ENCODE results near the gene TMEM98.
"Not testable (repeated sequence)": the region's sequence is repeated elsewhere in the genome, so short reads cannot be mapped to it uniquely, and the experiment has no call there.

The TMEM98 gene, protein sequence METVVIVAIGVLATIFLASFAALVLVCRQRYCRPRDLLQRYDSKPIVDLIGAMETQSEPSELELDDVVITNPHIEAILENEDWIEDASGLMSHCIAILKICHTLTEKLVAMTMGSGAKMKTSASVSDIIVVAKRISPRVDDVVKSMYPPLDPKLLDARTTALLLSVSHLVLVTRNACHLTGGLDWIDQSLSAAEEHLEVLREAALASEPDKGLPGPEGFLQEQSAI

GRCh38 chr17:32927724-32928585 lies at the start of gene TMEM98:
TMEM98 (plus strand) TSS chr17:32928153; CDS start chr17:32931529, 3,376 bp downstream.
- Mint-ChIP-seq H3K36me3 (ENCODE audit: low read depth) (no peaks in the 10 kb centered on the region), H3K9me3 (no peaks in the 10 kb centered on the region), H3K27ac (no peak within 1 kb of the TSS)

GRCh38 chr17:32878211-32878610 lies 49.7 kb upstream of the TMEM98 start:
- Mint-ChIP-seq H3K4me3 (no peak overlapping the region), H3K4me1 (ENCODE audit: low read depth) (peaks cover 34% of the 10 kb centered on the region), H3K36me3 (ENCODE audit: low read depth) (no peaks in the 10 kb centered on the region), H3K9me3 (no peaks in the 10 kb centered on the region), H3K27me3 (peaks cover 20% of the 10 kb centered on the region), H3K27ac (no peak overlapping the region)

More at GRCh38 chr17:32927724-32928585, at the start of gene TMEM98:
- Mint-ChIP-seq H3K27me3 (peaks cover 25% of the 10 kb centered on the region), H3K4me3 (peak within 1 kb of the TSS; percentile 58), H3K4me1 (ENCODE audit: low read depth) (no peaks in the 10 kb centered on the region)

DNA sequence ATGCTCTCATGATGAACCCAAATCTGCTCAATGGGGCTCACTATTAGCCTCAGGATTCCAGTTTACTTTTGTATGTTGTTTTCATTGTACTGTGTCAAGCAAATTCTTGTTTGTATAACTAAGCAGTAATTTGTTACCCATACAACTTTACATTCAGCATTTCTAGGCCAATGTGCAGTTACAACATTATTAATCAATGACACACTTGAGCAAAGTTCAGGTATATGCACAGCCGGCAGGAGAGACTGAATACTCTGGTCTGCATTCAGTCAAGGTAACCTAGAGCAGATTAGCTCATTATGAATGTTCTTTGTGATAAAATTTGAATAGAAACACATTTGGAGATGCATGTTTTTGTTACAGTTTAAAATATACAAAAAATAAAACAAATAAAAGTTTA lies 48.8 kb upstream of the TMEM98 start:
- H3K4me1 Mint-ChIP-seq (ENCODE audit: low read depth) = peaks cover 36% of the 10 kb centered on the region
- H3K36me3 Mint-ChIP-seq (ENCODE audit: low read depth) = no peaks in the 10 kb centered on the region
- H3K27me3 Mint-ChIP-seq = peaks cover 24% of the 10 kb centered on the region
- H3K9me3 Mint-ChIP-seq = no peaks in the 10 kb centered on the region
- no peak overlapping the region for H3K27ac Mint-ChIP-seq
- H3K4me3 Mint-ChIP-seq = no peak overlapping the region

GRCh38 chr17:32880671-32881453 lies 47.1 kb upstream of the TMEM98 start:
- no peak overlapping the region for H3K4me3 Mint-ChIP-seq
- peaks cover 30% of the 10 kb centered on the region for H3K27me3 Mint-ChIP-seq
- H3K9me3 Mint-ChIP-seq = no peaks in the 10 kb centered on the region
- H3K27ac Mint-ChIP-seq = no peak overlapping the region
- peaks cover 31% of the 10 kb centered on the region for H3K4me1 Mint-ChIP-seq (ENCODE audit: low read depth)
- H3K36me3 Mint-ChIP-seq (ENCODE audit: low read depth) = no peaks in the 10 kb centered on the region

- Mint-ChIP-seq H3K27me3 (peaks cover 33% of the 10 kb centered on the region), H3K4me1 (ENCODE audit: low read depth) (peaks cover 27% of the 10 kb centered on the region), H3K27ac (no peak overlapping the region), H3K9me3 (no peaks in the 10 kb centered on the region), H3K36me3 (ENCODE audit: low read depth) (no peaks in the 10 kb centered on the region), H3K4me3 (no peak overlapping the region)
These were observed 45.9 kb upstream of the TMEM98 start for GRCh38 chr17:32882029-32882428.

DNA sequence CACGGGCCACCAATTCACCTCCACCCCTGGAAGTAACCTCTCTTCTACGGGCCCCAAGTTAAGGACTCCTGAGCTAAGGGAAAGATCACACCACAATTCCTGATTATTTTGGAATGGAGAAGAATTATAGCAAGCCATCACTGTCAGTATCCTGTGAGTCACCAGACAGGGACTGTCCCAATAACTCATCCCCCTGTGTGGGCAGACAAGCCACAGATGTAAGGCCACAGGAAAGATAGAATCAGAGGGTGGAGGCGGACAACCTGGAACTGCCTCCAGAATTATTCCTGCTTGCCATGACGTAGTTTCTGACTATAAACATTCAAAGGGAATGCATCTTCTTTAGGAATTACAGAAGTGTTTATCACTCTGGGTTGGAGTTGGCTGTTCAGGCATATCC lies 45.2 kb upstream of the TMEM98 start:
- H3K4me3 Mint-ChIP-seq = no peak overlapping the region

DNA sequence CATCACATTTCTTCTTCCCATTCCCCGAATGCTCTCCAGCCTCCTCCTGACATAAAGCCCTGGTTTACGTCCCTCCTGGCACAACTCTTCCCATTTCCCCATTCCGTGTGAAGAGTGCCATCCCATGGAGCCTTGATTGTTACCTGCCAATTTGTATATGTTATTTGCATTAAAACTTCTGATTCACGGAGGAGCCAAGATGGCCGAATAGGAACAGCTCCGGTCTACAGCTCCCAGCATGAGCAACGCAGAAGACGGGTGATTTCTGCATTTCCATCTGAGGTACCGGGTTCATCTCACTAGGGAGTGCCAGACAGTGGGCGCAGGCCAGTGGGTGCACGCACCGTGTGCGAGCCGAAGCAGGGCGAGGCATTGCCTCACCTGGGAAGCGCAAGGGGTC lies 41.0 kb upstream of the TMEM98 start:
- H3K36me3 Mint-ChIP-seq (ENCODE audit: low read depth); H3K27ac Mint-ChIP-seq; H3K9me3 Mint-ChIP-seq; H3K4me3 Mint-ChIP-seq: not testable (repeated sequence)
- Mint-ChIP-seq H3K4me1 (ENCODE audit: low read depth) (peaks cover 14% of the 10 kb centered on the region), H3K27me3 (peaks cover 20% of the 10 kb centered on the region)

More for the DNA sequence above, 45.2 kb upstream of the TMEM98 start:
- Mint-ChIP-seq H3K36me3 (ENCODE audit: low read depth) (no peaks in the 10 kb centered on the region), H3K27me3 (peaks cover 34% of the 10 kb centered on the region), H3K9me3 (no peaks in the 10 kb centered on the region), H3K27ac (no peak overlapping the region), H3K4me1 (ENCODE audit: low read depth) (peaks cover 22% of the 10 kb centered on the region)

DNA sequence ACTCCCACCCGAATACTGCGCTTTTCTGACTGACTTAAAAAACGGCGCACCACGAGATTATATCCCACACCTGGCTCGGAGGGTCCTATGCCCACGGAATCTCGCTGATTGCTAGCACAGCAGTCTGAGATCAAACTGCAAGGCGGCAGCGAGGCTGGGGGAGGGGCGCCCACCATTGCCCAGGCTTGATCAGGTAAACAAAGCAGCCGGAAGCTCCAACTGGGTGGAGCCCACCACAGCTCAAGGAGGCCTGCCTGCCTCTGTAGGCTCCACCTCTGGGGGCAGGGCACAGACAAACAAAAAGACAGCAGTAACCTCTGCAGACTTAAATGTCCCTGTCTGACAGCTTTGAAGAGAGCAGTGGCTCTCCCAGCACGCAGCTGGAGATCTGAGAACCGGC lies 40.5 kb upstream of the TMEM98 start:
- peaks cover 17% of the 10 kb centered on the region for H3K27me3 Mint-ChIP-seq
- H3K4me3 Mint-ChIP-seq; H3K9me3 Mint-ChIP-seq; H3K4me1 Mint-ChIP-seq (ENCODE audit: low read depth); H3K27ac Mint-ChIP-seq; H3K36me3 Mint-ChIP-seq (ENCODE audit: low read depth): not testable (repeated sequence)

- Mint-ChIP-seq H3K4me3 (no peak overlapping the region), H3K27ac (no peak overlapping the region), H3K4me1 (ENCODE audit: low read depth) (no peaks in the 10 kb centered on the region), H3K9me3 (no peaks in the 10 kb centered on the region), H3K36me3 (ENCODE audit: low read depth) (no peaks in the 10 kb centered on the region), H3K27me3 (peaks cover 16% of the 10 kb centered on the region)
These were observed 33.7 kb upstream of the TMEM98 start for GRCh38 chr17:32894245-32894644.

- no peaks in the 10 kb centered on the region for H3K9me3 Mint-ChIP-seq
- no peak overlapping the region for H3K27ac Mint-ChIP-seq
- H3K4me3 Mint-ChIP-seq = no peak overlapping the region
- H3K27me3 Mint-ChIP-seq = peaks cover 22% of the 10 kb centered on the region
- no peaks in the 10 kb centered on the region for H3K36me3 Mint-ChIP-seq (ENCODE audit: low read depth)
- no peaks in the 10 kb centered on the region for H3K4me1 Mint-ChIP-seq (ENCODE audit: low read depth)
These were observed 31.2 kb upstream of the TMEM98 start for GRCh38 chr17:32896647-32897258.

DNA sequence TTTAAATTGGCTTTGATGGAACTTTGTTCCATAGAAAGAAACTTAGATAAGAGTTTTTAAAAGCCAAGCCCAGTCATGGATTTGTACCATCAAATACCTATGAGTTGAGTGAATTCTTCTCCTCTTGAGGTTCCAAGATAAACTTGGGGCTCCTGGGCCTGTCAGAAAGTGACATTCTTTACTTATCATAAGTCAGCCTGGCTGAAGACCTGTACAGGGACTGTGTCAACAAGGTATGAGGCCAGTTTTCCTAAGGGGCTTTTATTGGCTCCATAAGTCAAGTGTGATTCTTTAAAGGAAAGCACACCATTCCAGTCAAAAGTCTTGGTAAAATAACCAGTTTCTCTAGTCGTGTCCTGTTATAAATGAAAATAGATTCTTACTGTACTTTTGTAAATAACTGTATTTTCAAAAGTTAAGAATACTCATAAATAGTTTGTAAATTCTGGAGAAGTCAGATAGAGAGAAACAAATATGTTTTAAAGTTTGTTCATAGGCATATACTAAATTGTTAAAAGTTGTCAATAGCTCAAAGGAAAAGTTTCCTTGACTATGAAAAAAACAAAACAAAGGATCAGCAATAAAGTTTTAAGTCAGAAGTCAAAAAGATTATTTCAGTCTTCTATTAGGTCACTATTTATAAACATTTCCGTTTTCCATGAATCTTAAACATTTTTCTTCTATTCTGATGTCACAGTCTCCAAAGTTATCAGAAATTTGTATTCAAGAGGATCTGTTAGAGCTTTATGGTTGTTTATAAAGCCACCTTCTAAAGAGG lies 28.5 kb upstream of the TMEM98 start:
- H3K4me3 Mint-ChIP-seq = no peak overlapping the region
- H3K36me3 Mint-ChIP-seq (ENCODE audit: low read depth) = no peaks in the 10 kb centered on the region
- no peak overlapping the region for H3K27ac Mint-ChIP-seq
- peaks cover 29% of the 10 kb centered on the region for H3K27me3 Mint-ChIP-seq
- no peaks in the 10 kb centered on the region for H3K9me3 Mint-ChIP-seq
- H3K4me1 Mint-ChIP-seq (ENCODE audit: low read depth) = peaks cover 14% of the 10 kb centered on the region

DNA sequence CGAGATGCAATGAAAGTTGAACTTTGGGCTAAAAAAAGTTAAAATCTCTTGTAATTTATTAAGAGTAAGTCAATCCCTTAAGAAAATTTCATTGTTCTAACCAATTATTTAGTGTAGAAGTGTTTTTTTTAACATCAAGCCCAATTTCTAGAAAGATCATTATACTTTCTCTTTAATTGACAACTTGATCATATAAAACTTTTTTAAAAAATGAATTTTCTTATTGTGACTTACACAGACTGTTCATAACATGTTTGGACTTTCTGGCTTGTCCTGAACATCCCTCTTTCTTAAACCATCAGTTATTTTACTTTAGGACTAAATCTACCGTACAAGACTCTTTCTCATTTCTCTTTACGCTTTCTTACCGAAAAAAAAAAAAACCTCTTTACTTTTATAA lies 26.2 kb upstream of the TMEM98 start:
- no peaks in the 10 kb centered on the region for H3K36me3 Mint-ChIP-seq (ENCODE audit: low read depth)
- peaks cover 50% of the 10 kb centered on the region for H3K27me3 Mint-ChIP-seq
- H3K4me1 Mint-ChIP-seq (ENCODE audit: low read depth) = peaks cover 18% of the 10 kb centered on the region
- no peak overlapping the region for H3K27ac Mint-ChIP-seq
- H3K9me3 Mint-ChIP-seq = no peaks in the 10 kb centered on the region
- H3K4me3 Mint-ChIP-seq = no peak overlapping the region

GRCh38 chr17:32903774-32904673 lies 23.9 kb upstream of the TMEM98 start:
- H3K27me3 Mint-ChIP-seq = peaks cover 42% of the 10 kb centered on the region
- H3K4me3 Mint-ChIP-seq = peak overlapping the region; percentile 19
- peak overlapping the region; percentile 61 for H3K27ac Mint-ChIP-seq
- no peaks in the 10 kb centered on the region for H3K9me3 Mint-ChIP-seq
- H3K36me3 Mint-ChIP-seq (ENCODE audit: low read depth) = no peaks in the 10 kb centered on the region
- H3K4me1 Mint-ChIP-seq (ENCODE audit: low read depth) = peaks cover 18% of the 10 kb centered on the region
